ENCODE data around the gene HIVEP3. TPM values are rescaled to one million over a fixed set of nuclear protein-coding genes. Genes with fewer than 3 reads are reported as not detected.

HIVEP3 gene
- total RNA-seq, 1 experiment from 2014 or later, result 1.2 TPM

DNA sequence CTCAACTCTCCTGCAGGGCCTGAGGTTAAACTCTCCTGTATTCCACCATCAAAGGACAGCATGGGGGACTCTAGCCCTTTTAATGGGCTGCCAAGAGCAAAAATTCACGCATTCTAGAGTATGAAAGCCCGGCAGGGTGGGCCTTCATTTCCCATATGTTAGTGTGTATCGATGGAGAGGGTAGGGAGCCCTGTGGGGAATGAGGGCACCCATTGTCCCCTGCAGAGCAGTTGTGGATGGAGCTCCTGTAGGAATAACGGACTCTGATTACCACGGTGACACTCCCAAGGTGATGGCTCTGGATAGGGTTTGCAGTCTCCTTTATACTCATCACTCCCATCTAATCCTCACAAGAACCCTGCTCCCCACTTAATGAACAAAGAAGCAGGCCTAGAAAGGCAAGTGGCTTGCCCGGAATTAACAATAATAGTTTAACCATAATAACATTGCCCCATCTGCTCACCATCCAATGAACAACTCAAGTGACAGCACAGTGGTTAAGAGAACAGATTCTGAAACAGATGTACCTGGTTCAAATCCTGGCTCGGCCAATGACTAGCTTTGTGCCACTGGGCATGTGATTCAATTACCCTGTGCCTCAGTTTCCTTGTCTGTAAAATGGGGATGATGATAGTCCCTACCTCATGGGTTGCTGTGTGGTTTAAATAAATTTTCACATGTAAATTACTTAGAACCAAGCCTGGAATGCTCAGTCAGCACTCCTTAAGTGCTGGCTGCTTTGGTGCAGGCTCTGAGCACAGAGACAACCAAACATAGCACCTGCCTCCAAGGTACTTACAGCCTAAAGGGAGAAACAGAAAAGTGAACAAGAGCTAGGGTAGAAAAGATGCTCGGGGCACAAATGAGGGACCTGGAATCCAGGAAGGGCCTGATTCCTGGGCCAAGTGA is 29.0 kb downstream of the HIVEP3 start:
- POLR2A ChIA-PET, result interaction anchor here (0.6 kb wide), 1 partner anchor 373 kb away, joined by 3 read pairs; no protein-coding TSS in a partner anchor
- no peak overlapping the region for H3K4me3 Mint-ChIP-seq (ENCODE audit: unreplicated experiment)
- no peak for DNase-seq (ENCODE audit: unreplicated experiment)
- no peaks in the 10 kb centered on the region for H3K36me3 Mint-ChIP-seq (ENCODE audit: insufficient read depth, unreplicated experiment)
- no TSS peak for BruUV-seq (replicated peaks)
- H3K4me1 Mint-ChIP-seq (ENCODE audit: insufficient read depth, unreplicated experiment), result peaks cover 14% of the 10 kb centered on the region
- H3K27me3 Mint-ChIP-seq (ENCODE audit: insufficient read depth, unreplicated experiment), result no peaks in the 10 kb centered on the region
- TF ChIP-seq, protein P1, sequence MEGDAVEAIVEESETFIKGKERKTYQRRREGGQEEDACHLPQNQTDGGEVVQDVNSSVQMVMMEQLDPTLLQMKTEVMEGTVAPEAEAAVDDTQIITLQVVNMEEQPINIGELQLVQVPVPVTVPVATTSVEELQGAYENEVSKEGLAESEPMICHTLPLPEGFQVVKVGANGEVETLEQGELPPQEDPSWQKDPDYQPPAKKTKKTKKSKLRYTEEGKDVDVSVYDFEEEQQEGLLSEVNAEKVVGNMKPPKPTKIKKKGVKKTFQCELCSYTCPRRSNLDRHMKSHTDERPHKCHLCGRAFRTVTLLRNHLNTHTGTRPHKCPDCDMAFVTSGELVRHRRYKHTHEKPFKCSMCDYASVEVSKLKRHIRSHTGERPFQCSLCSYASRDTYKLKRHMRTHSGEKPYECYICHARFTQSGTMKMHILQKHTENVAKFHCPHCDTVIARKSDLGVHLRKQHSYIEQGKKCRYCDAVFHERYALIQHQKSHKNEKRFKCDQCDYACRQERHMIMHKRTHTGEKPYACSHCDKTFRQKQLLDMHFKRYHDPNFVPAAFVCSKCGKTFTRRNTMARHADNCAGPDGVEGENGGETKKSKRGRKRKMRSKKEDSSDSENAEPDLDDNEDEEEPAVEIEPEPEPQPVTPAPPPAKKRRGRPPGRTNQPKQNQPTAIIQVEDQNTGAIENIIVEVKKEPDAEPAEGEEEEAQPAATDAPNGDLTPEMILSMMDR (IDR thresholded peaks at IDR 0.05; ENCODE audit: unreplicated experiment), result no peak
- no peaks in the 10 kb centered on the region for H3K9me3 Mint-ChIP-seq (ENCODE audit: unreplicated experiment)
- H3K27ac Mint-ChIP-seq (ENCODE audit: low read depth, unreplicated experiment), result no peak overlapping the region
- CTCF ChIA-PET, result interaction anchor here (0.6 kb wide), 1 partner anchor 8 kb away, joined by 3 read pairs; no protein-coding TSS in a partner anchor
- intact Hi-C loops (cut with micrococcal nuclease), result no loop called here

DNA sequence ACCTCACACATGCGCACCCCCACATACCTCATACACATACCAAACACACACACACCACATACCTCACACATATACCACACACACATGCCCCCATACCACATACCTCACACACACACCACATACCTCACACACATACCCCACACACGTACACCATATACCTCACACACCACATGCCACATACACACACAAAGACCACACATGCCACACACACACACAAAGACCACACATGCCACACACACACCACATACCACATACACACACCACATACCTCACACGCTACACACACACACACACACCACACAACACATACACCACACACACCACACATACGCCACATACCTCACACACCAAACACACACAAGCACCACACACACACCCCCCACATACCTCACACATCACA is 30.0 kb downstream of the HIVEP3 start:
- Mint-ChIP-seq H3K9me3 (ENCODE audit: unreplicated experiment) (no peaks in the 10 kb centered on the region), H3K4me1 (ENCODE audit: insufficient read depth, unreplicated experiment) (peaks cover 14% of the 10 kb centered on the region), H3K27ac (ENCODE audit: low read depth, unreplicated experiment) (no peak overlapping the region), H3K36me3 (ENCODE audit: insufficient read depth, unreplicated experiment) (no peaks in the 10 kb centered on the region), H3K4me3 (ENCODE audit: unreplicated experiment) (no peak overlapping the region), H3K27me3 (ENCODE audit: insufficient read depth, unreplicated experiment) (no peaks in the 10 kb centered on the region)
- TF ChIP-seq, protein P1 (IDR thresholded peaks at IDR 0.05; ENCODE audit: unreplicated experiment), result no peak
- BruUV-seq (replicated peaks), result no TSS peak
- DNase-seq (ENCODE audit: unreplicated experiment), result no peak
- ChIA-PET POLR2A (no interaction called here), CTCF (no interaction called here)
- intact Hi-C loops (cut with micrococcal nuclease), result no loop called here

DNA sequence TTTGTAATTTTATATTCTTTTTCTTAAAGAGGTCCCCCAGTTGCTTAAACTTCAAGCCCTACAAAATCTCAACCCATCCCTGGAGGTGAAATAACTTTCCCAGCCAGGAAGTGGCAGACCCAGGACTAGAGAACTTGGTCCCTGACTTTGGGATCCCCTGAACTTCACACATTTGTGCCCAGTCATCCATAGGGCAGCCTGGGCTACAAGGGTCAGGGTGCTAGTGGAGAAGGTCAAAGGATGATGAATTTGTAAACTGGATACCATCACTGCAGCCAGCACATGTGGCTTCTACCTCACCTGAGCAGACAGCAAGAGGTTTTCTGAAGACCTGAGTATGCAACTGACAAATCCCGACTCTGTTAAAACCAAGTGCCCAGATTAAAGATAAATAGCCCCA is 31.4 kb downstream of the HIVEP3 start:
- no peak for DNase-seq (ENCODE audit: unreplicated experiment)
- H3K27ac Mint-ChIP-seq (ENCODE audit: low read depth, unreplicated experiment), result no peak overlapping the region
- H3K4me1 Mint-ChIP-seq (ENCODE audit: insufficient read depth, unreplicated experiment), result peaks cover 14% of the 10 kb centered on the region
- ChIA-PET CTCF (no interaction called here), POLR2A (no interaction called here)
- no peak overlapping the region for H3K4me3 Mint-ChIP-seq (ENCODE audit: unreplicated experiment)
- intact Hi-C loops (cut with micrococcal nuclease), result no loop called here
- H3K27me3 Mint-ChIP-seq (ENCODE audit: insufficient read depth, unreplicated experiment), result no peaks in the 10 kb centered on the region
- TF ChIP-seq, protein P1 (IDR thresholded peaks at IDR 0.05; ENCODE audit: unreplicated experiment), result no peak
- no peaks in the 10 kb centered on the region for H3K9me3 Mint-ChIP-seq (ENCODE audit: unreplicated experiment)
- no TSS peak for BruUV-seq (replicated peaks)
- H3K36me3 Mint-ChIP-seq (ENCODE audit: insufficient read depth, unreplicated experiment), result no peaks in the 10 kb centered on the region

DNA sequence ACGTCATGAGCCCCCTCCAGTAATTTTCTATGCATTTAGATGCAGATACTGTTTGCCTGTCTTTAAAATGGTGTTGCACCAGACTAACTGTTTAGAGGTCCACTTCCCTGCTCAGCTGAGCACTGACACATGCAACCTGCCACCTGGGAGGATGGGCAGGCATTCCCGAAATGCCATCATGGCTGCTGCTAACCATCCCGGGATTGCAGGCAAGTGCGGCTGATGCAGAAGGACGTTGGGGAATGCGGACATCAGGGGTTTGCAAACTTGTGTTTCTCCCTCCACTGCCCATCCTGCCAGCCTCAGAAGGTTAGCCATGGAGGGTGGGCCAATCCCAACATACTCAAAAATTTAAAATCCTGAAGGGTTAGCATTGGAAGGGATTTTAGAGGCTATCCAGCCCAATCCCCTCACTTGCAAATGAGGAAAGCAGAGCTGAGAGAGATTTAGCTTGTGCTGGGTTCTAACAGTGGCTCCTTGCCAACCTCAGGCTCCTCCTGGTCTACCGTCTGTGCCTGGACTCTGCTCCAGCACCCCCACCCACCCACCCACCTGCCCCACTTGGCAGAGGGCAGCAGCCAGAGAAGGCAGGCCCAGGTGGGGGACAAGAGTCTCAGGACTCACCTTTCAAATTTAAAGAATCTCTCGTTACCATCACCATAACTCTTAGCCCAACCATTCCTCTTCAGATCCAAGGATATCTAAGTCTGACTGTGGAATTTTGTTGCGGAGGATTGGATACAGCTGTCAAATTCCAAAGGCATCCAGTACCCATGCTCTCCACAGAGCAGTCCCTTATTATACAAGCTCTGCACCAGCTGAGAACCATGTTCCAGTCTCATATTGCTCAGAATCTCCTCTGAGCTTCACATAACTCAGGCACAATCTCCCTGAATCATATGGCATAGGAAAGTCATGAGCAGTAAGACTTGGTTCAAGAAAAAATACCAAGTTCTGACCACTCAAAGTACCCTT is 34.2 kb downstream of the HIVEP3 start:
- H3K4me3 Mint-ChIP-seq (ENCODE audit: unreplicated experiment), result no peak overlapping the region
- DNase-seq (ENCODE audit: unreplicated experiment), result no peak
- H3K9me3 Mint-ChIP-seq (ENCODE audit: unreplicated experiment), result no peaks in the 10 kb centered on the region
- intact Hi-C loops (cut with micrococcal nuclease), result no loop called here
- H3K27ac Mint-ChIP-seq (ENCODE audit: low read depth, unreplicated experiment), result no peak overlapping the region
- no TSS peak for BruUV-seq (replicated peaks)
- TF ChIP-seq, protein P1 (IDR thresholded peaks at IDR 0.05; ENCODE audit: unreplicated experiment), result no peak
- H3K36me3 Mint-ChIP-seq (ENCODE audit: insufficient read depth, unreplicated experiment), result no peaks in the 10 kb centered on the region
- no peaks in the 10 kb centered on the region for H3K27me3 Mint-ChIP-seq (ENCODE audit: insufficient read depth, unreplicated experiment)
- POLR2A ChIA-PET, result no interaction called here
- CTCF ChIA-PET, result no interaction called here
- H3K4me1 Mint-ChIP-seq (ENCODE audit: insufficient read depth, unreplicated experiment), result no peaks in the 10 kb centered on the region

Measured in MCF 10A (cell line).